ENCODE measurements around the gene KHDC4. TPM values are rescaled to one million over a fixed set of nuclear protein-coding genes. Genes with fewer than 3 reads are reported as not detected.
A peak's percentile ranks its signal among the peaks of the same experiment; 100 is the strongest.

Gene KHDC4
- total and polyA plus RNA-seq, 10 of the 15 experiments (the other 5 are each of a cell fraction or from before 2014, with no cell fraction given) = 11.7 to 109 (median 41.9) TPM

DNA sequence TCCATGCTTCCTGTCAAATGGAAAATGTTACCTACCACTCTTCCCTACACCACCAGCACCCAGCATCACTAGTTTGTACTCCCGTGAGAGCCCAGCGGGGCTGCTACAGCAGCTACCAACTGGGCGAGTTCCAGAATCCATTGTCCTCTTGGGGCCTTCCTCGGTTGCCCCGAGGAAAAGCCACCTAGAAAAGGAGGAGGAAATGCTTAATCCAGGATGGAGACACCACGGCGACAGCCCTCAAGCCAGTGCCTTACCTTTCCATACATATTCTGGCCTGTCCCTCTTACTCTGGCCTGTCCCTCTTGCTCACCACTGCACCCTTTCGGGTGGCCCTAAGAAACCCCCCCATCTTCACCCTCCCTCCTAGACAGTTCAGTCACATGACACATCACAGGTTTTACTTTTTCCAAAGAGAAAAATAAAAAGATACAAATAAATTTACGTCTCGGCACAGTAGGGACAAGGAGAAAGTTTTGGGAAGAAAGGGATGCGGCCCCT lies 23.5 kb downstream of the KHDC4 start (continued):
- TF ChIP-seq, protein P1, sequence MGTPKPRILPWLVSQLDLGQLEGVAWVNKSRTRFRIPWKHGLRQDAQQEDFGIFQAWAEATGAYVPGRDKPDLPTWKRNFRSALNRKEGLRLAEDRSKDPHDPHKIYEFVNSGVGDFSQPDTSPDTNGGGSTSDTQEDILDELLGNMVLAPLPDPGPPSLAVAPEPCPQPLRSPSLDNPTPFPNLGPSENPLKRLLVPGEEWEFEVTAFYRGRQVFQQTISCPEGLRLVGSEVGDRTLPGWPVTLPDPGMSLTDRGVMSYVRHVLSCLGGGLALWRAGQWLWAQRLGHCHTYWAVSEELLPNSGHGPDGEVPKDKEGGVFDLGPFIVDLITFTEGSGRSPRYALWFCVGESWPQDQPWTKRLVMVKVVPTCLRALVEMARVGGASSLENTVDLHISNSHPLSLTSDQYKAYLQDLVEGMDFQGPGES (IDR thresholded peaks at IDR 0.05) = no peak
- TF ChIP-seq IRF4 (IDR thresholded peaks at IDR 0.05; ENCODE audit: low read depth, low read length) = no peak
- TF ChIP-seq, protein P2, sequence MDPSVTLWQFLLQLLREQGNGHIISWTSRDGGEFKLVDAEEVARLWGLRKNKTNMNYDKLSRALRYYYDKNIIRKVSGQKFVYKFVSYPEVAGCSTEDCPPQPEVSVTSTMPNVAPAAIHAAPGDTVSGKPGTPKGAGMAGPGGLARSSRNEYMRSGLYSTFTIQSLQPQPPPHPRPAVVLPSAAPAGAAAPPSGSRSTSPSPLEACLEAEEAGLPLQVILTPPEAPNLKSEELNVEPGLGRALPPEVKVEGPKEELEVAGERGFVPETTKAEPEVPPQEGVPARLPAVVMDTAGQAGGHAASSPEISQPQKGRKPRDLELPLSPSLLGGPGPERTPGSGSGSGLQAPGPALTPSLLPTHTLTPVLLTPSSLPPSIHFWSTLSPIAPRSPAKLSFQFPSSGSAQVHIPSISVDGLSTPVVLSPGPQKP (IDR thresholded peaks at IDR 0.05; ENCODE audit: low read depth, low read length) = no peak
- no peak for TF ChIP-seq JUND (IDR thresholded peaks at IDR 0.05; ENCODE audit: low read depth, low read length)
- no peak for TF ChIP-seq SP1 (IDR thresholded peaks at IDR 0.05; ENCODE audit: low read depth, low read length)
- no peak for TF ChIP-seq KAT2A (conservative IDR thresholded peaks at IDR 0.05; ENCODE audit: control insufficient read depth, low read depth, low read length)
- no peak for TF ChIP-seq CBFB (IDR thresholded peaks at IDR 0.05; ENCODE audit: low read depth)
- 0 out of 2 replicates have a peak, but pooled peaks have one; percentile 40 for TF ChIP-seq WRNIP1 (IDR thresholded peaks at IDR 0.05; ENCODE audit: borderline replicate concordance, low read depth, low read length)
- no peak for TF ChIP-seq EZH2 (IDR thresholded peaks at IDR 0.05; ENCODE audit: borderline replicate concordance, control insufficient read depth, low read depth, low read length)
- TF ChIP-seq, protein P3, sequence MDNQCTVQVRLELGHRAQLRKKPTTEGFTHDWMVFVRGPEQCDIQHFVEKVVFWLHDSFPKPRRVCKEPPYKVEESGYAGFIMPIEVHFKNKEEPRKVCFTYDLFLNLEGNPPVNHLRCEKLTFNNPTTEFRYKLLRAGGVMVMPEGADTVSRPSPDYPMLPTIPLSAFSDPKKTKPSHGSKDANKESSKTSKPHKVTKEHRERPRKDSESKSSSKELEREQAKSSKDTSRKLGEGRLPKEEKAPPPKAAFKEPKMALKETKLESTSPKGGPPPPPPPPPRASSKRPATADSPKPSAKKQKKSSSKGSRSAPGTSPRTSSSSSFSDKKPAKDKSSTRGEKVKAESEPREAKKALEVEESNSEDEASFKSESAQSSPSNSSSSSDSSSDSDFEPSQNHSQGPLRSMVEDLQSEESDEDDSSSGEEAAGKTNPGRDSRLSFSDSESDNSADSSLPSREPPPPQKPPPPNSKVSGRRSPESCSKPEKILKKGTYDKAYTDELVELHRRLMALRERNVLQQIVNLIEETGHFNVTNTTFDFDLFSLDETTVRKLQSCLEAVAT (IDR thresholded peaks at IDR 0.05) = peak; percentile 69; the same call in 1 of the 2 replicates
- no peak for TF ChIP-seq KDM1A (IDR thresholded peaks at IDR 0.05; ENCODE audit: borderline replicate concordance)
- TF ChIP-seq GABPA (IDR thresholded peaks at IDR 0.05; ENCODE audit: low read depth) = no peak
- TF ChIP-seq SMAD5 (IDR thresholded peaks at IDR 0.05; ENCODE audit: low read depth) = no peak
- peak; percentile 19; the same call in 1 of the 2 replicates for TF ChIP-seq RAD21 (IDR thresholded peaks at IDR 0.05; ENCODE audit: insufficient read depth, low read depth, low read length)
- no peak for TF ChIP-seq RCOR1 (conservative IDR thresholded peaks at IDR 0.05; ENCODE audit: low read depth, low read length)
- TF ChIP-seq, protein P4, sequence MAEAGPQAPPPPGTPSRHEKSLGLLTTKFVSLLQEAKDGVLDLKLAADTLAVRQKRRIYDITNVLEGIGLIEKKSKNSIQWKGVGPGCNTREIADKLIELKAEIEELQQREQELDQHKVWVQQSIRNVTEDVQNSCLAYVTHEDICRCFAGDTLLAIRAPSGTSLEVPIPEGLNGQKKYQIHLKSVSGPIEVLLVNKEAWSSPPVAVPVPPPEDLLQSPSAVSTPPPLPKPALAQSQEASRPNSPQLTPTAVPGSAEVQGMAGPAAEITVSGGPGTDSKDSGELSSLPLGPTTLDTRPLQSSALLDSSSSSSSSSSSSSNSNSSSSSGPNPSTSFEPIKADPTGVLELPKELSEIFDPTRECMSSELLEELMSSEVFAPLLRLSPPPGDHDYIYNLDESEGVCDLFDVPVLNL (IDR thresholded peaks at IDR 0.05; ENCODE audit: low read depth, low read length) = no peak
- no peak for TF ChIP-seq POLR2AphosphoS5 (IDR thresholded peaks at IDR 0.05; ENCODE audit: low read length)
- TF ChIP-seq SUZ12 (IDR thresholded peaks at IDR 0.05; ENCODE audit: unreplicated experiment) = no peak
- TF ChIP-seq, protein P5, sequence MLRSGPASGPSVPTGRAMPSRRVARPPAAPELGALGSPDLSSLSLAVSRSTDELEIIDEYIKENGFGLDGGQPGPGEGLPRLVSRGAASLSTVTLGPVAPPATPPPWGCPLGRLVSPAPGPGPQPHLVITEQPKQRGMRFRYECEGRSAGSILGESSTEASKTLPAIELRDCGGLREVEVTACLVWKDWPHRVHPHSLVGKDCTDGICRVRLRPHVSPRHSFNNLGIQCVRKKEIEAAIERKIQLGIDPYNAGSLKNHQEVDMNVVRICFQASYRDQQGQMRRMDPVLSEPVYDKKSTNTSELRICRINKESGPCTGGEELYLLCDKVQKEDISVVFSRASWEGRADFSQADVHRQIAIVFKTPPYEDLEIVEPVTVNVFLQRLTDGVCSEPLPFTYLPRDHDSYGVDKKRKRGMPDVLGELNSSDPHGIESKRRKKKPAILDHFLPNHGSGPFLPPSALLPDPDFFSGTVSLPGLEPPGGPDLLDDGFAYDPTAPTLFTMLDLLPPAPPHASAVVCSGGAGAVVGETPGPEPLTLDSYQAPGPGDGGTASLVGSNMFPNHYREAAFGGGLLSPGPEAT (IDR thresholded peaks at IDR 0.05; ENCODE audit: low read depth) = peak; percentile 19; the same call in 1 of the 2 replicates
- TF ChIP-seq, protein P6, sequence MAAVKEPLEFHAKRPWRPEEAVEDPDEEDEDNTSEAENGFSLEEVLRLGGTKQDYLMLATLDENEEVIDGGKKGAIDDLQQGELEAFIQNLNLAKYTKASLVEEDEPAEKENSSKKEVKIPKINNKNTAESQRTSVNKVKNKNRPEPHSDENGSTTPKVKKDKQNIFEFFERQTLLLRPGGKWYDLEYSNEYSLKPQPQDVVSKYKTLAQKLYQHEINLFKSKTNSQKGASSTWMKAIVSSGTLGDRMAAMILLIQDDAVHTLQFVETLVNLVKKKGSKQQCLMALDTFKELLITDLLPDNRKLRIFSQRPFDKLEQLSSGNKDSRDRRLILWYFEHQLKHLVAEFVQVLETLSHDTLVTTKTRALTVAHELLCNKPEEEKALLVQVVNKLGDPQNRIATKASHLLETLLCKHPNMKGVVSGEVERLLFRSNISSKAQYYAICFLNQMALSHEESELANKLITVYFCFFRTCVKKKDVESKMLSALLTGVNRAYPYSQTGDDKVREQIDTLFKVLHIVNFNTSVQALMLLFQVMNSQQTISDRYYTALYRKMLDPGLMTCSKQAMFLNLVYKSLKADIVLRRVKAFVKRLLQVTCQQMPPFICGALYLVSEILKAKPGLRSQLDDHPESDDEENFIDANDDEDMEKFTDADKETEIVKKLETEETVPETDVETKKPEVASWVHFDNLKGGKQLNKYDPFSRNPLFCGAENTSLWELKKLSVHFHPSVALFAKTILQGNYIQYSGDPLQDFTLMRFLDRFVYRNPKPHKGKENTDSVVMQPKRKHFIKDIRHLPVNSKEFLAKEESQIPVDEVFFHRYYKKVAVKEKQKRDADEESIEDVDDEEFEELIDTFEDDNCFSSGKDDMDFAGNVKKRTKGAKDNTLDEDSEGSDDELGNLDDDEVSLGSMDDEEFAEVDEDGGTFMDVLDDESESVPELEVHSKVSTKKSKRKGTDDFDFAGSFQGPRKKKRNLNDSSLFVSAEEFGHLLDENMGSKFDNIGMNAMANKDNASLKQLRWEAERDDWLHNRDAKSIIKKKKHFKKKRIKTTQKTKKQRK (IDR thresholded peaks at IDR 0.05; ENCODE audit: low read depth, low read length) = no peak
- TF ChIP-seq BHLHE40 (IDR thresholded peaks at IDR 0.05; ENCODE audit: borderline replicate concordance in 1 of 2, low read depth in 2 of 2, low read length in 1 of 2) = no peak
